Spleen (tissue), 7 donors: ENCODE measurements around the gene KHK.

ENCODE experiments used
- CTCF ChIP-seq, 11 experiments: fragments of 200-600 bp in 7 of 11; fragments of 450-650 bp in 4 of 11; sonication (generic) in 4 of 11; IDR thresholded peaks in 8 of 11; conservative IDR thresholded peaks in 3 of 11; 1 replicate in 7 of 11; 2 replicates in 4 of 11; pipeline versions ENCODE4 v1.4.0 to v1.8.0; 2016 to 2021; ENCODE audit warnings: antibody characterized with exemption in 11 of 11, inconsistent platforms in 4 of 11, mild to moderate bottlenecking in 1 of 11
- POLR2AphosphoS5 ChIP-seq, 3 donors: sonication (generic); formaldehyde crosslinking; IDR thresholded peaks; one replicate each; pipeline ENCODE4 v1.5.1; 2017; ENCODE audit warnings: antibody characterized with exemption in 3 of 3
- donor health status: DM: no; HTN: no; CAD: no; lungs with moderate emphysema.
- donor health status: DM: no; HTN: no; CAD: no.
- donor health status: DM: no; HTN: no; CAD: no.

GRCh38 chr2:27139310-27139709, 52.7 kb downstream of the KHK start, which contains the start of gene PRR30:
- no peak for TF ChIP-seq CTCF (IDR thresholded peaks at IDR 0.05 in 8 of 11, conservative IDR thresholded peaks at IDR 0.05 in 3 of 11)
- no peak for TF ChIP-seq POLR2AphosphoS5 (IDR thresholded peaks at IDR 0.05)
